Motor neuron (in vitro differentiated cells): ENCODE data around the gene ARHGAP26. TPM values are rescaled to one million over a fixed set of nuclear protein-coding genes. Genes with fewer than 3 reads are reported as not detected.

Experiments used
- ATAC-seq, 8 experiments: fragments of 200-7000 bp; cut with Tn5 transposase; replicated peaks in 6 of 8; 2 replicates each; pipeline ENCODE4 v1.8.0; 2021; ENCODE audit warnings: mild to moderate bottlenecking in 8 of 8, moderate library complexity in 8 of 8
- H3K27ac ChIP-seq, 2 donors: fragments of 250-450 bp; sonication (Bioruptor Pico); 2 replicates each; pipeline ENCODE4 v1.9.0; 2021; ENCODE audit warnings: antibody characterized with exemption in 2 of 2, mild to moderate bottlenecking in 2 of 2, moderate library complexity in 1 of 2
- H3K4me1 ChIP-seq, 2 donors: fragments of 250-450 bp; sonication (Bioruptor Pico); replicated peaks in 1 of 2; 2 replicates each; pipeline ENCODE4 v1.6.1; 2021; ENCODE audit warnings: antibody characterized with exemption in 2 of 2, mild to moderate bottlenecking in 2 of 2, moderate library complexity in 1 of 2
- H3K4me3 ChIP-seq, 5 donors: fragments of 250-450 bp; sonication (Bioruptor Pico); 2 replicates each; pipeline ENCODE4 v1.9.0; 2021; ENCODE audit warnings: antibody characterized with exemption in 5 of 5, mild to moderate bottlenecking in 5 of 5, moderate library complexity in 4 of 5
- WGBS, 10 experiments: fragments of 450-650 bp; shearing (Covaris generic); methylation state at CpG; one replicate each; pipeline ENCODE4 v1.0.0; 2022; 5-methylcytosine and 5-hydroxymethylcytosine counted together
- in situ Hi-C, 9 experiments: fragments of 400-800 bp; cut with MboI; loops; one replicate each; pipeline ENCODE4 v1.15.0; 2021; ENCODE audit warnings: low sequenced_read_pairs in 9 of 9, low pct_unique_long_range_greater_than_20kb in 2 of 9; ENCODE audit not compliant: unreplicated experiment in 9 of 9
- total RNA-seq, 8 experiments: library from RNA; unstranded; fragments of 300-600 nt; gene quantifications; 2 replicates each; pipeline versions ENCODE4 v1.2.3 to v1.2.4, GENCODE V29; 2022

ARHGAP26 gene
- total RNA-seq, 8 experiments from 2014 or later = 1.3 to 14.2 (median 7.0) TPM

DNA sequence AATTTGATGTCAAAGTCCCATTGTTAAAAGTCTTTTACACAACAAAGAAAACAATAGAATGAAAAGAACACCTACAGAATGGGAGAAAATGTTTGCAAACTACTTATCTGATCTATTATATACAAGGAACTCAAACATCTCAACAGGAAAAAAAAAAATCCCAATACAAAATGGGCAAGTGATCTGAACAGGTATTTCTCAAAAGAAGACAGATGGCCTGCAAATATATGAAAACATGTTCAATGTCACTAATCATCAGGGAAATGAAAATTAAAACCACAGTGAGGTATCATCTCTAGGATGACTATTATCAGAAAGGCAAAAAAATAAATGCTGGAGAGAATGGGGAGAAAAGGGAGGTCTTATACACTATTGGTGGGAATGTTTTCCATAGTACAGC, 301.8 kb downstream of the ARHGAP26 start:
- Histone ChIP-seq H3K4me3 (no peak overlapping the region), H3K4me1 (peaks cover 2 to 4% of the 10 kb centered on the region in 2 donors), H3K27ac (no peak overlapping the region)
- in situ Hi-C loops = no loop called here
- no peak for ATAC-seq

DNA sequence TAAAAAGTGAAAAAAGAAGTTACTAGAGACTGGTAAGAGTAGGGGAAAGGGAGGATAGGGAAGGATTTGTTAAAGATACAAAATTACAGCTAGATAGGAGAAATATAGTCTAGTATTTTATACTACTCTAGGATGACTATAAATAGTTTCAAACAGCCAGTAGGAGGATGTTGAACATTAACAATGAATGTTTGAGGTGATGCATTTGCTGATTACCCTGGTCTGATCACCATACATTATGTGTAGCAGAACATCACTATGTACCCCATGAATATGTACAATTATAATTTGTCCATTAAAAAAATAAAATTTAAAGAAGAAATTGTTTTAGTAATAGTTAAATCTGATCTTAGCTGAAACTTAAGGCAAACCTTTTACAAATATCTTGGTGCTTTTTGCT, 302.6 kb downstream of the ARHGAP26 start:
- no peak overlapping the region for H3K27ac ChIP-seq
- H3K4me3 ChIP-seq = no peak overlapping the region
- H3K4me1 ChIP-seq = no peaks in the 10 kb centered on the region
- in situ Hi-C loops = no loop called here
- peak in 3 of 8 experiments; percentile 76 to 85 (median 78) for ATAC-seq

DNA sequence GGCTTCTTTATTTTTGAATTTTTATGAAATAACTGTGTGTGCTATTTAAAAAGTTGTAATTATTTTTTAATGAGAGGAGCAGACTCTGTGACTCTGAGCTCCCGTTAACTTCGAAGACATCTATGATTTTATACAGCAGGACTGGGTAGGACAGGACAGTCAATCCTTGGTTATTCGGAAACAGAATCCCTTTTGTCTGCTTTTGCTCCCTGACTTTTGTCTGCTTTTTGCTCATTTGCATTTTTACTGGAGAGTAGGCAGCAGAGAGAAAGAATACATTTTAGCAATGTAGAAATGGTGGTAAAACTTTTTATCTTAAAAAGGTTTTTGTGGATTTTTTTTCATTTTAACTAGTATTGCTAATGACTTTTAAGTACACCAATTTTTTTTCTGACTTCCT, 303.6 kb downstream of the ARHGAP26 start:
- in situ Hi-C loops = no loop called here

DNA sequence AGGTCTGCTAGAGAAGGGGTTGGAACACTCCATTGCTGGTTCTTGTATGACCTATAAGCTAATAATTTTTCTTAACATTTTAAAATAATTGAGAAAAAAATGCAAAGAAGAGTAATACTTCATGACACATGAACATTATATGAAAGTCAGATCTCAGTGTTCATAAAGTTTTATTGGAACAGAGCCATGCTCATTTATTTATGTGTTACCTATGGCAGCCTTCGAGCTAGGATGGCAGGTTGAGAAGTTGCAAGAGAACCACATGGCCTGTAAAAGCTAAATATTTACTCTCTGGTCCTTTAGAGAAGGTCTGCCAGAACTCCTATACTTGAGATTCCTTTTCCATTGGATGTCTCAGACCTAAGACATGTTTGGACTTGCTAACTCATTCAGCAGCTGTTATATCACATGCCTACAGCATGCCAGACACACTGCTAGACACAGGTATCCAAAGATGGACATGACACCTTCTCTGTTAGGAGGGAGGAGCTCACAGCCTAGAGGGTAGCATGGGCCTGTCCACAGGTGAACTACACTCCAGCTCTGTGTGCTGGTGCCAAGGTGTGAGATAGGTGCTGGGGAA, 304.3 kb downstream of the ARHGAP26 start:
- in situ Hi-C loops = no loop called here
- Histone ChIP-seq H3K27ac (no peak overlapping the region), H3K4me3 (no peak overlapping the region), H3K4me1 (no peaks in the 10 kb centered on the region)
- WGBS, 10 experiments = 38 to 100% (median 92%) methylated on average over 1 of the region's 1 CpG; no CpG with 5 or more reads in 4 of the 10 experiments
- peak in 1 of 8 experiments; percentile 10 for ATAC-seq

More for the DNA sequence above, 303.6 kb downstream of the ARHGAP26 start:
- no peak overlapping the region for H3K27ac ChIP-seq
- ATAC-seq = no peak
- H3K4me1 ChIP-seq = no peaks in the 10 kb centered on the region
- no peak overlapping the region for H3K4me3 ChIP-seq
- 19 to 85% (median 73%) methylated on average over 1 to 3 of the region's 3 CpGs; no CpG with 5 or more reads in 1 of the 10 experiments for WGBS, 10 experiments

DNA sequence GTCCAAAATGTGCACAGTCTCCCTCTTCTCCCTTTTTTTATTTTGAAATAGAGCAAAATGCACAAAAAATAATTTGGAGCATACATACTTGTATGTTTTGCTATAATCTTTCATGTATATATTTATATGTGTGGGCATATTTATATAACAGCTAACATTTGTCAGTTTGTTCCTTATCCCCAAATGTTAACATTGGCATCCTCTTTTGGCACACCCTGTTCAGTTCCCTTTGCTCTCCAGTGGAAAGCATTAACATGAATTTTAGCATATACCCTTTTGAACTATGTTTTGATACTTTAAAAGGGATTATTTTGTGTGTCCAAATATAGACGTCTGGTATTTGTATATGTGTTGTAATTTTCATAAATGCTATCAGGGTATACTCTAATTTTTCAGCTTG, 306.2 kb downstream of the ARHGAP26 start:
- in situ Hi-C loops = no loop called here

DNA sequence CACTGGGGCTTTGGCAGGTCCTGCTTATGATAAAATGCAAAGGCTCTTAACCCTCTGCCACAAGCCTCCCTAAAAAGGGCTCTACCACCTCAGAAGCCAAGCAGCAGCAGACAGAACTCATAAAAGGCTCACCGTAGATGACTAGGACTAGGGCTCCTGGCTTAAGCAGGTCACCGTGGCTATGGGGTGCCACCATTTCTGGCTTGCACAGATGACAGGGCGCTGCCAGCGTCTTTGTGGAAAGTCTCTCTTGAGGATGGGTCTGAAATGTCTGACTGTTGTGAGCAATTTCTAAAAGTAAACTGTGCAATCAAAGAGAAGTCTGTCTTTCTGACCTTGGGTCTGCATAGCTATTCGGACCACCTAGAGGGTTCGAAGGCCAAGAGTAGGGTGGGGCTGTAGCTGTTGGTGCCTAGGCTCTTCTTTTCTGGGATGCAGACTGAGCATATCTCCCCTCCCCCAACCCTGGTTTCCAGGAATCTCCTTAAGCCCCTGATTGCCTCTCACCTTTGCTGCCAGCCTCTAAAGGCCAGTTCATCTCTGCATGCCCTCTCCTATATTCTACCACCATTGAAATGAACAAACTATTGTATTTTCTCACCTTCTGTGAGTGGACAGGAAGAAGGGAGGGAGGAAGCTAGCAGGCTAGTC, 307.4 kb downstream of the ARHGAP26 start:
- in situ Hi-C loops = no loop called here
- Histone ChIP-seq H3K4me3 (no peak overlapping the region), H3K27ac (no peak overlapping the region), H3K4me1 (no peaks in the 10 kb centered on the region)
- 80 to 100% (median 100%) methylated on average over 1 to 5 of the region's 6 CpGs; no CpG with 5 or more reads in 3 of the 10 experiments for WGBS, 10 experiments
- no peak for ATAC-seq

More for the DNA sequence above, 306.2 kb downstream of the ARHGAP26 start:
- H3K4me1 ChIP-seq = no peaks in the 10 kb centered on the region
- ATAC-seq = peak in 3 of 8 experiments; percentile 29 to 71 (median 49)
- no peak overlapping the region for H3K27ac ChIP-seq
- 0 to 100% (median 82%) methylated on average over 1 of the region's 1 CpG; no CpG with 5 or more reads in 2 of the 10 experiments for whole genome bisulfite sequencing, 10 experiments
- H3K4me3 ChIP-seq = no peak overlapping the region

DNA sequence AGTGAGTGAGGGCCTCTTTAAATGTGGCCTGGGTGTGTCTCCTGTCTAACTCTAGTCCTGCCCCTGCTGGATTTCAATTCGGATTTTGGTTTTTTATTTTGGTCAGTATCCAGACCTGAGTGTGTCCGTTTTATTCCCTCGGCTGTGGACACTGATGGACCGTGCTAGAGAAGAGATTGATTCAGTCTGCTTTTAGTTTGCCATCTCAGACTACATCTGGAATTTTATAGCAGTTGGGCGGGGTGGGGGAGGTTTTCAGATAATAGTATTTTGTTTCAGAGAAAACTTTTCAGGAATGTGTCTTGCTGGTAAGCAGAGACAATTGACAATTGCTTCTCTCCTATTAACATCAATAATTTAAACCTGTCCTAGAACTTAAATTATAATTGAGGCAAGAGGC, 308.1 kb downstream of the ARHGAP26 start:
- Histone ChIP-seq H3K27ac (no peak overlapping the region), H3K4me1 (no peaks in the 10 kb centered on the region), H3K4me3 (no peak overlapping the region)
- ATAC-seq = peak in 3 of 8 experiments; percentile 26 to 63 (median 29)
- in situ Hi-C loops = no loop called here
- WGBS, 10 experiments = 0 to 91% (median 42%) methylated on average over 1 to 5 of the region's 5 CpGs; no CpG with 5 or more reads in 3 of the 10 experiments

DNA sequence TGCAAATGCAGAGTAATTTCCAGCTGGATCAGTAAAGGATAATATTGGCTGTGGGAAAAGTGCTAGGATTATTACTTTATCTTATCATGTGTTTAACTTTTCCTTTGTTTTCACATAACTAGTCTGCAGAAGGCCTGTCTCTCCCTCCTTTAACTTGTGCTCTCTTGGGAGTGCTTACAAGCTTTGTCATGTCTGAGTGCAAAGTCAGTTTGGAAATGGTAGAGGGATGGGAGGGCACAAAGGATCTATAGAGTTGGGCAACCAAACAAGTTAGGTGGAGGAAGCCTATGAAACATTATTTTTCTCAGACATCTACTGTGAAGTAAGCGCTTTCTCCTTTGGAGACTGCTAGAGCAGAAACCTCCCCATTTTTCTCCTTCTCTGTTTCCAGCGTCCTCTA, 308.8 kb downstream of the ARHGAP26 start:
- H3K4me3 ChIP-seq = no peak overlapping the region
- in situ Hi-C loops = no loop called here
- ATAC-seq = no peak
- H3K27ac ChIP-seq = no peak overlapping the region
- no peaks in the 10 kb centered on the region for H3K4me1 ChIP-seq
- WGBS, 10 experiments = 67 to 100% (median 83%) methylated on average over 1 to 2 of the region's 2 CpGs; no CpG with 5 or more reads in 3 of the 10 experiments

DNA sequence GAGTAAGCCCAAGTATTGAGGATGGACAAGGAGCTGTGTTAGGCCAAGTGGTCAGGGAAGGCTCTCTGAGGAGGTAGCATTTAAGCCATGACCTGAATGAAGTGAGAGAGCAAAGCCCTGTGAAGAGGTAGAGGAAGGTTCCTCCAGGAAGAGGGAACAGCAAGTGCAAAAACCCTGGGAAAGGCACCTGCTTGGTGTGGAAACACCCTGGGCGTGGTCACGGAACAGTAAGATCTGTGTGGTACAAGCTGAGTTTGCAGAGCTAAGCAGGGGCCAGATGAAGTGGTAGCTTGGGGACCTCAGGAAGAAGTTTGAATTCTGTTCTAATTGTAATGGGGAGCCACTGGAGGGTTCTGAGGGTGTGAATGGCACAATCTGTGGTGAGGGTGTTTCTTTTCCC, 310.2 kb downstream of the ARHGAP26 start:
- Histone ChIP-seq H3K4me1 (no peaks in the 10 kb centered on the region), H3K4me3 (no peak overlapping the region), H3K27ac (no peak overlapping the region)
- ATAC-seq = no peak
- WGBS, 10 experiments = 83 to 100% (median 89%) methylated on average over 2 of the region's 2 CpGs; no CpG with 5 or more reads in 5 of the 10 experiments
- in situ Hi-C loops = no loop called here

DNA sequence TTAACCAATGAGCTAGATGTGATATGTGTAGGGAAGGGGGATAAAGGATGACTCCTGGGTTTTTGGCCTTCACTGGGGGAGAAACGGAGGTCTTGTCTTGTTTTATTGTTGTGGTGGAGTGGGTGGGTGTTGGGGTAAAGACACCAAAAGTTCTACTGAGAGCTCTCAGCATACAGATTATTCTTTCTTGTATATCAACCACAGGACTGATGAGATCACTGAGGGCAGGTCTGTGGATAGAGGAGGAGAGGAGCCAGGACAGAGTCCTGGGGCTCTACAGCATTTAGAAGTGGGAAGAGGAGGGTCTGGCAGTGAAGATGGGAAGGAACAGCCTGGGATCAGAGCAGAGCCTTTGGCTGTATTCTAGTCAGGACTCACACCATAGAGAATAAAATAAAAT, 310.8 kb downstream of the ARHGAP26 start:
- in situ Hi-C loops = no loop called here
- Histone ChIP-seq H3K4me3 (no peak overlapping the region), H3K4me1 (no peaks in the 10 kb centered on the region), H3K27ac (no peak overlapping the region)
- no peak for ATAC-seq
- WGBS, 10 experiments = 60 to 100% (median 77%) methylated on average over 1 of the region's 1 CpG; no CpG with 5 or more reads in 6 of the 10 experiments

DNA sequence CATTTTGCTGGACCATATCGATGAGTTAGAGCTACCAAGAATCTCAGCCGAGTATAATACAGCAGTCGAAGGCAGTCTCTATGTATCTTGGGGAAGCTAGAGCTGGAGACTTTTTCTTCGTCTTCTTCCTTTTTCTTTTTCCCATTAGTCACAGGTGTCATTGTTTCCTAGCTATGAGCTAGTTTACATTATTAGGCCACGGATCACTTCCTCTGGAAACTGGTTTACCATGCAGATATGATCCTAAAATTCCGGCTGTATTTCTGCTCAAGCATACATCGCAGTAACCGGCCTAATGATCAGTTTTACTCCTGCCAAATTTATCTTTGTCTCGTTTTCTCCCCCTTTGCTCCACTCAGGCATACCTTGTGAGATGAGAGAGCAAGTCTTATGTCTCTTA, 312.8 kb downstream of the ARHGAP26 start:
- WGBS, 10 experiments = 80 to 100% (median 91%) methylated on average over 3 to 9 of the region's 9 CpGs
- Histone ChIP-seq H3K4me1 (no peaks in the 10 kb centered on the region), H3K27ac (no peak overlapping the region), H3K4me3 (no peak overlapping the region)
- no peak for ATAC-seq
- in situ Hi-C loops = no loop called here

DNA sequence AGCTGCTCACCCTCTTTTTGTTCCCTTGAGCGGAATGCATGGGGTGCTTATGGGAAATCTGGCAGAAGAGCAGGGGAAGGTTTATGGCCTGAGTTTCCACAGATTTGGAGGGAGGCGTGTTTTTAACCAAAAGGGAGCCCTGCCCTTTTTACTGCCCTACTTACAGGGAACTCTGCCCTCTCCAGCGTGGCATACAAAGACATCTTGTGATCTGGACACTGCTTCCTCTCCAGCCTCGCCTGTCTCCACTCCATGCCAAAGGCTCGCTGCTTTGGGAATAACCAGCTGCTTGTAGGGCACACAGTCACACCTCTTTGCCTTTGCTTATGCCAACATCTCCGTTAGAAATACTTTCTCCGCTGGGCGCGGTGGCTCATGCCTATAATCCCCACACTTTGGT, 314.2 kb downstream of the ARHGAP26 start:
- Histone ChIP-seq H3K4me1 (no peaks in the 10 kb centered on the region), H3K4me3 (no peak overlapping the region), H3K27ac (no peak overlapping the region)
- WGBS, 10 experiments = 60 to 100% (median 91%) methylated on average over 1 to 6 of the region's 9 CpGs; no CpG with 5 or more reads in 2 of the 10 experiments
- ATAC-seq = no peak
- in situ Hi-C loops = no loop called here

DNA sequence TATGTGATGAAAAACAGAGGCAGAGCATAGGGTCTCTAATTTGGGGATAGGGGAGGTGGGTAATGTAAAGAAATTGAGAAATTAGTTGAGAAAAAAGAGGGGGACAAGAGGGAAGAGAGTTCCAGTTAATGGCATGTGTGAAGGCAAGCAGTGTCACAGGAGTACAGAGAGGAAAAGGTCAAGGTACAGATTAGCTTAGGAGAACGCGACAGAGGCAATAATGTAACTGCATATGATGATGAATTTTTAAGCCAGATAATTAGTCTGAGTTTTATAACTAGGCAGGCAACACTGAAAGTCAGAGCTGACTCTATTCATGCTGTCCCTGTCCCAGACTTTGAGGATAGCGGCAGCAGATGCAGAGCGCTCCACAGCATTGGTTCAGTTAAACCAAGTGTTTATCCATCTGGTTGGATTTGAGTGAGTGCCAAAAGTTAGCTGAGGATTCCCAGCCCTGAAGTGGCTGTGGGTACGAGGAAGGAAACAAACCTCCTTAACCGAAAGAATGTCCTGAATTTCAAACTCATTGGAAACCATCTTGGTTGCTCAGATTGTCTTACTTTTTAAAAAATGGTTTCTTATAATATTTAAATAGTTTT, 315.2 kb downstream of the ARHGAP26 start:
- ATAC-seq = no peak
- in situ Hi-C loops = no loop called here

More for the DNA sequence above, 315.2 kb downstream of the ARHGAP26 start:
- Histone ChIP-seq H3K4me3 (no peak overlapping the region), H3K4me1 (no peaks in the 10 kb centered on the region), H3K27ac (no peak overlapping the region)
- 78 to 92% (median 89%) methylated on average over 2 to 6 of the region's 6 CpGs; no CpG with 5 or more reads in 1 of the 10 experiments for WGBS, 10 experiments
